B cell (primary cell): ENCODE measurements around the gene GNG13. TPM values are rescaled to one million over a fixed set of nuclear protein-coding genes. Genes with fewer than 3 reads are reported as not detected.

Experiments
- ATAC-seq: fragments of 200-7000 bp; cut with Tn5 transposase; one replicate; pipeline ENCODE4 v1.10.0; 2021; ENCODE audit warnings: low read depth, mild to moderate bottlenecking, moderate number of reproducible peaks, moderate library complexity
- CTCF ChIA-PET: fragments of 350-600 bp; sonication (Branson Sonifier 250); formaldehyde crosslinking; loops from one replicate; lab custom pipeline; 2021; ENCODE audit warnings: antibody characterized with exemption, inconsistent platforms; lab: Charles Lee
- POLR2A ChIA-PET: fragments of 350-600 bp; sonication (Branson Sonifier 250); formaldehyde crosslinking; loops from one replicate; lab custom pipeline; 2021; ENCODE audit warnings: antibody characterized with exemption; lab: Charles Lee
- DNase-seq: peaks from one replicate; pipeline ENCODE4 v3.0.0; 2013
- H2AFZ ChIP-seq: 2 replicates; pipeline ENCODE4 v1.6.1; 2012; ENCODE audit warnings: mild to moderate bottlenecking, low read depth, low read length; ENCODE audit not compliant: insufficient read depth, poor library complexity, severe bottlenecking
- H3K27ac ChIP-seq, 2 donors: 1 replicate in 1 of 2; 2 replicates in 1 of 2; pipeline ENCODE4 v1.5.1; 2012 to 2013; ENCODE audit warnings: low read length in 2 of 2, mild to moderate bottlenecking in 2 of 2, moderate library complexity in 1 of 2
- H3K27me3 ChIP-seq, 4 experiments: fragments of 200-600 bp in 1 of 4; sonication (generic) in 1 of 4; replicated peaks in 1 of 4; 1 replicate in 2 of 4; 2 replicates in 2 of 4; pipeline versions ENCODE4 v1.6.1 to v1.7.0; 2013 to 2016; ENCODE audit warnings: low read length in 3 of 4, mild to moderate bottlenecking in 2 of 4, mixed read lengths in 1 of 4, moderate library complexity in 1 of 4; ENCODE audit not compliant: insufficient read depth in 4 of 4, control insufficient read depth in 3 of 4; ENCODE audit errors: control extremely low read depth in 1 of 4
- H3K36me3 ChIP-seq, 2 experiments: replicated peaks in 1 of 2; 1 replicate in 1 of 2; 2 replicates in 1 of 2; pipeline versions ENCODE4 v1.6.1 to v1.7.1; 2013; ENCODE audit warnings: low read length in 1 of 2; ENCODE audit not compliant: insufficient read depth in 2 of 2, control insufficient read depth in 1 of 2; ENCODE audit errors: control extremely low read depth in 1 of 2, extremely low read depth in 1 of 2
- H3K4me1 ChIP-seq, 2 donors: fragments of 200-600 bp in 1 of 2; sonication (generic) in 1 of 2; 1 replicate in 1 of 2; 2 replicates in 1 of 2; pipeline versions ENCODE4 v1.5.1 to v1.6.1; 2013 to 2017; ENCODE audit warnings: low read length in 2 of 2; ENCODE audit not compliant: control insufficient read depth in 2 of 2, insufficient read depth in 2 of 2
- H3K4me2 ChIP-seq: replicated peaks from 2 replicates; pipeline ENCODE3; 2012; ENCODE audit warnings: mild to moderate bottlenecking, low read depth, low read length; ENCODE audit not compliant: poor library complexity, severe bottlenecking
- H3K4me3 ChIP-seq, 5 experiments: fragments of 200-600 bp in 1 of 5; sonication (generic) in 1 of 5; 1 replicate in 3 of 5; 2 replicates in 2 of 5; pipeline versions ENCODE4 v1.5.1 to v1.7.0; 2011 to 2016; ENCODE audit warnings: low read length in 4 of 5, mild to moderate bottlenecking in 4 of 5, low read depth in 2 of 5, control low read depth in 1 of 5, moderate library complexity in 1 of 5; ENCODE audit not compliant: insufficient read depth in 1 of 5; ENCODE audit errors: control extremely low read depth in 1 of 5, extremely low read depth in 1 of 5
- H3K79me2 ChIP-seq: fragments of 200-600 bp; sonication (generic); one replicate; pipeline ENCODE4 v1.6.0; 2016; ENCODE audit warnings: low read length; ENCODE audit not compliant: control insufficient read depth, insufficient read depth
- H3K9ac ChIP-seq: fragments of 200-600 bp; sonication (generic); 2 replicates; pipeline ENCODE4 v1.6.1; 2017; ENCODE audit warnings: mild to moderate bottlenecking, low read length, moderate library complexity
- H3K9me3 ChIP-seq, 3 donors: one replicate each; pipeline versions ENCODE4 v1.6.1 to v1.7.1; 2013; ENCODE audit warnings: low read length in 2 of 3; ENCODE audit not compliant: control insufficient read depth in 2 of 3, insufficient read depth in 1 of 3; ENCODE audit errors: control extremely low read depth in 1 of 3
- H4K20me1 ChIP-seq: 2 replicates; pipeline ENCODE4 v1.6.0; 2012; ENCODE audit warnings: mild to moderate bottlenecking, low read length; ENCODE audit not compliant: insufficient read depth, control insufficient read depth, poor library complexity, severe bottlenecking
- H3K27ac Mint-ChIP-seq: one replicate; pipeline ENCODE4 v1.8.0; 2021; ENCODE audit warnings: mixed read lengths
- H3K27me3 Mint-ChIP-seq: one replicate; pipeline ENCODE4 v1.8.0; 2021; ENCODE audit warnings: mixed read lengths
- H3K4me1 Mint-ChIP-seq: one replicate; pipeline ENCODE4 v1.8.0; 2021; ENCODE audit warnings: mixed read lengths
- H3K4me3 Mint-ChIP-seq: one replicate; pipeline ENCODE4 v1.8.0; 2021; ENCODE audit warnings: mixed read lengths
- H3K9me3 Mint-ChIP-seq: one replicate; pipeline ENCODE4 v1.8.0; 2022; ENCODE audit warnings: mixed read lengths; ENCODE audit not compliant: insufficient read depth
- EZH2 ChIP-seq: IDR thresholded peaks from 2 replicates; pipeline ENCODE4 v1.6.1; 2012; ENCODE audit warnings: borderline replicate concordance, low read depth, mild to moderate bottlenecking, moderate library complexity, low read length; ENCODE audit not compliant: insufficient read depth, poor library complexity, severe bottlenecking
- WGBS: methylation state at CpG from one replicate; pipeline ENCODE4 v1.1.5; 2013; ENCODE audit warnings: missing lambda C conversion rate; ENCODE audit not compliant: insufficient coverage; 5-methylcytosine and 5-hydroxymethylcytosine counted together
- intact Hi-C: fragments of 100-400 bp; cut with micrococcal nuclease; formaldehyde crosslinking; loops from one replicate; pipeline ENCODE4 v1.10.0; 2022
- polyA plus RNA-seq: library from polyadenylated mRNA; depleted of rRNA; stranded (reverse); fragments of >200 nt; gene quantifications from 2 replicates; pipeline ENCODE4 v1.2.3, GENCODE V29; 2012
- total RNA-seq, 2 donors: library from RNA; stranded (reverse); fragments of 120-200 nt in 1 of 2; gene quantifications; 1 replicate in 1 of 2; 2 replicates in 1 of 2; pipeline versions ENCODE4 v1.2.3 to v1.2.4, GENCODE V29; 2013 to 2022
- TF ChIP-seq, protein P1 (sequence below): fragments of 200-600 bp; IDR thresholded peaks from one replicate; pipeline ENCODE4 v1.8.0; 2022; ENCODE audit warnings: antibody characterized with exemption, mild to moderate bottlenecking

The GNG13 gene
- total and polyA plus RNA-seq, 2 donors (not counting 1 experiment from before 2014, with no cell fraction given) = not detected

DNA sequence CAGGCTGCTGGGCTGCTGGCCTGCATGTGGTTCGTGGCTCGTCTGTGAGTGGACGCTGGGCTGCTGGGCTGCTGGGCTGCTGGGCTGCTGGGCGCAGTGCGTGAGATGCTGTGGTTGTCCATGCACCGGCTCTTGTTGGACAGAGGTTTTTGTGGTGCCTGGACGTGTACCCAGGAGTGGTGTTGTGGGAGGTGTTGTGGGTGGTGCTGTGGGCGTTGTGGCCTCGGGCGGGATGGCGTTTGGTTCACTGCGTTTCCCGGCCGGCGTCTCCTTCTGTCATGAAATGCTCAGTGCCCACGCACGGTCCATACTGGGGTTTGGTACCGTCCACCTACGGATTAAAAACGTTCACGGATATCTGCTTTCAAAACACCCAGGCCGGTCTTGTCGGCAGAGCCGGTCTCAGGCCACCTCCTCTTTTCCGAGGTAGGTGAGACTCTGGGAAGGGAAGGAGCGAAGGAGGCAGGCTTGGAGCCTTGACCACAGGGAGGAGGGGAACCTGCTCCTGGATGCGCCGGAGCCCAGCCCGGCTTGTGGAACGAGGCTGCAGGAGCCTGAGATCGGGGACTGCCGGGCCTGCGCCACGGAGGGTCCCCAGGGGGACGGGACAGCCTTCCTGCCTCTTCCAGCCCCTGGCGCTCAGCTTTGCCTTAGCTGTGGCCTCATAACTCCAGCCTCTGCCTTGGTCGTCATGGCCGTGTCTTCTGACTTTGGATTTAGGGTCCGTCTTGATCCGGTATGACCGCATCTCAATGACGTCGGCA, 29.8 kb upstream of the GNG13 start:
- ATAC-seq (no peak), DNase-seq (no peak)
- H4K20me1 ChIP-seq = no peaks in the 10 kb centered on the region
- no peaks in the 10 kb centered on the region for H3K4me1 ChIP-seq
- Mint-ChIP-seq H3K27me3 (peaks cover 13% of the 10 kb centered on the region), H3K4me3 (no peak overlapping the region), H3K9me3 (no peaks in the 10 kb centered on the region), H3K4me1 (no peaks in the 10 kb centered on the region), H3K27ac (no peak overlapping the region)
- H3K79me2 ChIP-seq = no peaks in the 10 kb centered on the region
- H3K4me3 ChIP-seq = no peak overlapping the region
- ChIA-PET POLR2A (no interaction called here), CTCF (no interaction called here)
- no peak overlapping the region for H2AFZ ChIP-seq
- TF ChIP-seq, protein P1, sequence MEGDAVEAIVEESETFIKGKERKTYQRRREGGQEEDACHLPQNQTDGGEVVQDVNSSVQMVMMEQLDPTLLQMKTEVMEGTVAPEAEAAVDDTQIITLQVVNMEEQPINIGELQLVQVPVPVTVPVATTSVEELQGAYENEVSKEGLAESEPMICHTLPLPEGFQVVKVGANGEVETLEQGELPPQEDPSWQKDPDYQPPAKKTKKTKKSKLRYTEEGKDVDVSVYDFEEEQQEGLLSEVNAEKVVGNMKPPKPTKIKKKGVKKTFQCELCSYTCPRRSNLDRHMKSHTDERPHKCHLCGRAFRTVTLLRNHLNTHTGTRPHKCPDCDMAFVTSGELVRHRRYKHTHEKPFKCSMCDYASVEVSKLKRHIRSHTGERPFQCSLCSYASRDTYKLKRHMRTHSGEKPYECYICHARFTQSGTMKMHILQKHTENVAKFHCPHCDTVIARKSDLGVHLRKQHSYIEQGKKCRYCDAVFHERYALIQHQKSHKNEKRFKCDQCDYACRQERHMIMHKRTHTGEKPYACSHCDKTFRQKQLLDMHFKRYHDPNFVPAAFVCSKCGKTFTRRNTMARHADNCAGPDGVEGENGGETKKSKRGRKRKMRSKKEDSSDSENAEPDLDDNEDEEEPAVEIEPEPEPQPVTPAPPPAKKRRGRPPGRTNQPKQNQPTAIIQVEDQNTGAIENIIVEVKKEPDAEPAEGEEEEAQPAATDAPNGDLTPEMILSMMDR = no peak
- no peak for TF ChIP-seq EZH2
- H3K27me3 ChIP-seq = peaks cover 0 to 13% (median 0%) of the 10 kb centered on the region in 4 experiments
- H3K4me2 ChIP-seq = no peak overlapping the region
- no peaks in the 10 kb centered on the region for H3K36me3 ChIP-seq
- 90% methylated on average over 43 of the region's 43 CpGs for WGBS
- H3K9ac ChIP-seq = no peak overlapping the region
- peaks cover 0 to 3% (median 0%) of the 10 kb centered on the region in 3 donors for H3K9me3 ChIP-seq
- no peak overlapping the region for H3K27ac ChIP-seq
- intact Hi-C loops = no loop called here

DNA sequence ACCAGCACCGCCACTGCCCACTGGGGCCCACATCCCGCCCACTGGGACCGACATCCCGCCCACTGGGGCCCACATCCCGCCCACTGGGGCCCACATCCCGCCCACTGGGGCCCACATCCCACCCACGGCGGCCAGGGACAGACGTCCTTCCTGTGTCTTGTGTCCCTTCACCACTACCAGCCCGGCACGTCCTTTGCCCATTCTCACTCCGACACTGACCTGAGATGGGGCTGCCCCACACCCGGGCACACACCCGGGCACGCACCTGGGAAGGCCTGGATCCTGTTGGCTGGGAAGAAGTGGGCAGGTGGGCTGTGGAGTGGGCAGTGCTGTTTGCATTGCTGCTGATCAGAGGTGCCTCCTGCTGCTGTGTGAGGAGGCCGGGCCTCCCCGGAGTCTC, 28.4 kb upstream of the GNG13 start:
- 87% methylated on average over 10 of the region's 17 CpGs for WGBS
- Mint-ChIP-seq H3K4me1 (no peaks in the 10 kb centered on the region), H3K27me3 (peaks cover 13% of the 10 kb centered on the region), H3K27ac (no peak overlapping the region), H3K9me3 (no peaks in the 10 kb centered on the region), H3K4me3 (no peak overlapping the region)
- intact Hi-C loops = no loop called here
- CTCF ChIA-PET = no interaction called here
- DNase-seq = no peak
- Histone ChIP-seq H3K4me3 (no peak overlapping the region), H4K20me1 (no peaks in the 10 kb centered on the region), H3K36me3 (no peaks in the 10 kb centered on the region), H3K4me1 (no peaks in the 10 kb centered on the region), H3K27ac (no peak overlapping the region), H3K9me3 (no peaks in the 10 kb centered on the region), H3K9ac (no peak overlapping the region), H3K27me3 (peaks cover 0 to 13% (median 0%) of the 10 kb centered on the region in 4 experiments), H2AFZ (no peak overlapping the region), H3K4me2 (no peak overlapping the region), H3K79me2 (no peaks in the 10 kb centered on the region)
- TF ChIP-seq, protein P1 = no peak
- TF ChIP-seq EZH2 = no peak
- POLR2A ChIA-PET = no interaction called here
- no peak for ATAC-seq
